Stomach (tissue), 4 donors: ENCODE results near the gene KIF2C.

Source experiments
- EP300 ChIP-seq: sonication (generic); formaldehyde crosslinking; IDR thresholded peaks from one replicate; pipeline ENCODE4 v1.6.1; 2017; ENCODE audit warnings: antibody characterized with exemption
- POLR2A ChIP-seq, 4 donors: fragments of 450-650 bp; IDR thresholded peaks; one replicate each; pipeline ENCODE4 v1.6.1; 2016; ENCODE audit warnings: antibody characterized with exemption in 4 of 4, control low read depth in 2 of 4, mild to moderate bottlenecking in 1 of 4, moderate library complexity in 1 of 4
- POLR2AphosphoS5 ChIP-seq, 3 donors: sonication (generic); formaldehyde crosslinking; IDR thresholded peaks; one replicate each; pipeline ENCODE4 v1.6.1; 2016; ENCODE audit warnings: antibody characterized with exemption in 3 of 3
- TF ChIP-seq, protein P1 (sequence below), 7 experiments: fragments of 450-650 bp in 4 of 7; fragments of 200-600 bp in 3 of 7; sonication (generic) in 3 of 7; IDR thresholded peaks; one replicate each; pipeline ENCODE4 v1.5.1; 2016 to 2019; ENCODE audit warnings: antibody characterized with exemption in 7 of 7, control low read depth in 2 of 7, mild to moderate bottlenecking in 1 of 7

DNA sequence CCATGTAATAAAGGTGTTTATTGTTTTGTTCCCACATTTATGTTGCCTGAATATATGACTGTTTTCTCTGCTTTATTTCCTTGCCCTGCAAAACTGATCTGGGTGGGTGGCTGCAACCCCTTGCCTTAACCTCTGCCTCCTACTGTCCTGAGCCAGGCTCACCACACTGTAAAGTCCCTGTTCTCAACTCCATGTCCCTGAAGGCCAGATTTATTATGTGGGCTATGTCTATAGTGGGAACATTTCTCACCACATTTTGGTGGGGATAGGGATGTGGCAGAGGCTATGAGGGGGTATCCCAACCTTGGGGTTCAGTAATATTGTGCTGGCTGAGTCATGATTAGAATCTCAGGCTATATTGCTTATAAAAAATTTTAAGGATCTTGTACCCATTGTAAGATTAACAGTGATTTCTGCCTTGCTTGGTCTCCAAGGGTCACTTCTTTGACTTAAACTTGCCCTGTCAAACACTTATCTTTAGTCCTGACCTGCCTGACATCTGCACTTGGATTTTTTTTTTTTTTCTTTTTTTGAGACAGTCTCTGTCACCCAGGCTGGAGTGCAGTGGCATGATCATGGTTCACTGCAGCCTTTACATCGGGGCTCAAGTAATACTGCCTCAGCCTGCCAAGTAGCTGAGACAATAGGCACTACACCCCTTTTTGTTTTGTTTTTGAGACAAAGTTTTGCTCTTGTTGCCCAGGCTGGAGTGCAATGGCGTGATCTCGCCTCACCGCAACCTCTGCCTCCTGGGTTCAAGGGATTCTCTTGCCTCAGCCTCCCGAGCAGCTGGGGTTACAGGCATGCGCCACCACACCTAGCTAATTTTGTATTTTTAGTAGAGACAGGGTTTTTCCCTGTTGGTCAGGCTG is 39.3 kb downstream of the KIF2C start:
- TF ChIP-seq, protein P1, sequence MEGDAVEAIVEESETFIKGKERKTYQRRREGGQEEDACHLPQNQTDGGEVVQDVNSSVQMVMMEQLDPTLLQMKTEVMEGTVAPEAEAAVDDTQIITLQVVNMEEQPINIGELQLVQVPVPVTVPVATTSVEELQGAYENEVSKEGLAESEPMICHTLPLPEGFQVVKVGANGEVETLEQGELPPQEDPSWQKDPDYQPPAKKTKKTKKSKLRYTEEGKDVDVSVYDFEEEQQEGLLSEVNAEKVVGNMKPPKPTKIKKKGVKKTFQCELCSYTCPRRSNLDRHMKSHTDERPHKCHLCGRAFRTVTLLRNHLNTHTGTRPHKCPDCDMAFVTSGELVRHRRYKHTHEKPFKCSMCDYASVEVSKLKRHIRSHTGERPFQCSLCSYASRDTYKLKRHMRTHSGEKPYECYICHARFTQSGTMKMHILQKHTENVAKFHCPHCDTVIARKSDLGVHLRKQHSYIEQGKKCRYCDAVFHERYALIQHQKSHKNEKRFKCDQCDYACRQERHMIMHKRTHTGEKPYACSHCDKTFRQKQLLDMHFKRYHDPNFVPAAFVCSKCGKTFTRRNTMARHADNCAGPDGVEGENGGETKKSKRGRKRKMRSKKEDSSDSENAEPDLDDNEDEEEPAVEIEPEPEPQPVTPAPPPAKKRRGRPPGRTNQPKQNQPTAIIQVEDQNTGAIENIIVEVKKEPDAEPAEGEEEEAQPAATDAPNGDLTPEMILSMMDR (IDR thresholded peaks at IDR 0.05), result no peak
- TF ChIP-seq POLR2AphosphoS5 (IDR thresholded peaks at IDR 0.05), result no peak
- TF ChIP-seq POLR2A (IDR thresholded peaks at IDR 0.05), result no peak
- no peak for TF ChIP-seq EP300
